ENCODE data around the gene ACSF3. TPM values are rescaled to one million over a fixed set of nuclear protein-coding genes. Genes with fewer than 3 reads are reported as not detected.
A peak's percentile ranks its signal among the peaks of the same experiment; 100 is the strongest.

Gene ACSF3
- total and polyA plus RNA-seq, 2 of the 4 experiments (the other 2 are of a cell fraction) = 9.5 to 14.2 TPM

DNA sequence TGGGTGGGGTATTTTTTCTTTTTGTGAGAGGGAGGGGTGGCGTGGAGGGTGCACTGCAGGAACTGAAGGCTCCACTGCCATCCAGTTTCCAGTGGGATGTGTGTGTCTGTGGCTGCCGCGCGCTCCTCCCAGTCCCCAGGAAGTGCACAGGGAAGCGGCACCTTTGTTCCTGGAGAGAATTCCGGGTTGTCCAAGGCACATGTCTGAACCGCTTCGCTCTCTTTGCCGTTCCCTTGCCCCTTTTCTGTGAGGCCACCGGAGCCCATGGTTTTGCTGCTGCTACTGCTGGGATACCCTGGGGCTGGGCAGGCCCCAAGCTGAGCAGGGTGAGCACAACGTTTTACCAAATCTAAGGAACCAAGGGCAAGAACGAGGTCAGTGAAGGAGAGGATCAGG, 19.5 kb downstream of the ACSF3 start:
- no peak overlapping the region for H4K8ac ChIP-seq (ENCODE audit: low read depth in 2 of 2, low read length in 2 of 2)
- no peak overlapping the region for H3K14ac ChIP-seq (replicated peaks; ENCODE audit: low read depth, low read length)
- no peak overlapping the region for H2AFZ ChIP-seq (replicated peaks; ENCODE audit: low read length, poor library complexity)
- ChIA-PET CTCF (no interaction called here), POLR2A (ENCODE audit: unreplicated experiment) (no interaction called here)
- no peaks in the 10 kb centered on the region for H3K27me3 ChIP-seq (ENCODE audit: control insufficient read depth, insufficient read depth, low read length)
- H3K4me2 ChIP-seq (ENCODE audit: low read depth, low read length) = no peak overlapping the region
- DNase-seq = no peak
- H3K4me1 ChIP-seq (ENCODE audit: control insufficient read depth, insufficient read depth, low read length) = no peaks in the 10 kb centered on the region
- no peak overlapping the region for H3K4me3 ChIP-seq (ENCODE audit: insufficient read depth, low read depth, low read length)
- H3K27ac ChIP-seq (ENCODE audit: insufficient read depth, low read length) = no peak overlapping the region
- no peak overlapping the region for H2BK120ac ChIP-seq (ENCODE audit: low read depth, low read length)
- H2BK5ac ChIP-seq (ENCODE audit: low read depth, low read length, poor library complexity, severe bottlenecking) = no peak overlapping the region
- no peak overlapping the region for H2AK5ac ChIP-seq (ENCODE audit: low read depth, low read length)
- no TSS peak for BruUV-seq (replicated peaks)
- intact Hi-C loops (cut with micrococcal nuclease) (no loop called here), dilution Hi-C loops (cut with HindIII; ENCODE audit: low sequenced_read_pairs, unreplicated experiment) (no loop called here), in situ Hi-C loops (cut with MboI; ENCODE audit: low sequenced_read_pairs) (no loop called here)
- no peak overlapping the region for H3K56ac ChIP-seq (ENCODE audit: extremely low read depth, insufficient read depth, low read length)
- H4K5ac ChIP-seq (ENCODE audit: low read depth, low read length) = no peak overlapping the region
- peak overlapping the region; percentile 39 for H2AK9ac ChIP-seq (replicated peaks; ENCODE audit: low read depth, low read length, poor library complexity)
- H3K9me1 ChIP-seq (ENCODE audit: insufficient read depth, low read length) = peaks cover 6% of the 10 kb centered on the region; the same call in 1 of the 2 replicates
- no peak overlapping the region for H3K18ac ChIP-seq (ENCODE audit: low read depth, low read length)
- H3K79me1 ChIP-seq (ENCODE audit: low read depth in 1 of 2, low read length in 2 of 2) = peaks cover 8 to 15% of the 10 kb centered on the region in 2 experiments
- no peak overlapping the region for H3K4ac ChIP-seq (ENCODE audit: low read depth, low read length)
- H2BK15ac ChIP-seq (ENCODE audit: low read depth, low read length) = no peak overlapping the region
- H3K9me3 ChIP-seq (ENCODE audit: control insufficient read depth, insufficient read depth, low read length) = no peaks in the 10 kb centered on the region
- peaks cover 54% of the 10 kb centered on the region for H3K36me3 ChIP-seq (ENCODE audit: control insufficient read depth, insufficient read depth, low read length)
- H2BK20ac ChIP-seq (ENCODE audit: low read depth, low read length) = no peak overlapping the region
- H3K9ac ChIP-seq (ENCODE audit: low read depth, low read length) = no peak overlapping the region
- H4K20me1 ChIP-seq (ENCODE audit: insufficient read depth, low read length) = no peaks in the 10 kb centered on the region
- no peak overlapping the region for H3K23ac ChIP-seq (ENCODE audit: low read depth, low read length)
- TF ChIP-seq BHLHE40 (IDR thresholded peaks at IDR 0.05; ENCODE audit: low read depth, low read length) (no peak), FOS (IDR thresholded peaks at IDR 0.05; ENCODE audit: low read depth, low read length) (no peak)
- no peak overlapping the region for H4K91ac ChIP-seq (ENCODE audit: insufficient read depth, low read depth, low read length)
- no peak for ATAC-seq (ENCODE audit: low read depth)
- 93% methylated on average over 5 of the region's 12 CpGs; no CpG with 5 or more reads in 1 of the 2 experiments for WGBS, 2 experiments (ENCODE audit: extremely low coverage in 2 of 2, insufficient read length in 1 of 2)
